Measurements from ENCODE around the gene GKAP1.

Gene GKAP1

DNA sequence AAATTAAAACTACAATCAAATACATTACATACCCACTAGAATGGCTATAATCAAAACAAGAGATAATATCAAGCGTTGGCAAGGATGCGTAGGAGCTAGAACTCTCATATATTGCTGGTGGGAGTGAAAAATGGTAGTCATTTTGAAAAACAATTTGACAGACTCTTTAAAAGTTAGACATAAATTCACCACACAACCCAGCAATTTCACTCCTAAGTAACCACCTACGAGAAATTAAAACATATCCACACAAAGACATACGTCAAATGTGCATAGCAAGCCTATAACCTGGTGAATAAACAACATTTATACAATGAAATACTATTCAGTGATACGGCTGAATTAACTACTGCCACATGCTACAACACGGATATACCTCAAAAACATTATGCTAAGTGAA is 44.7 kb downstream of the GKAP1 start:
- Histone ChIP-seq H3K4me1 (ENCODE audit: low read length) (no peaks in the 10 kb centered on the region), H3K4me2 (ENCODE audit: low read depth, low read length) (no peak overlapping the region), H3K9me3 (replicated peaks; ENCODE audit: insufficient read depth, low read length) (no peaks in the 10 kb centered on the region), H2AFZ (ENCODE audit: low read length) (no peak overlapping the region), H3K4me3 (ENCODE audit: low read length) (no peak overlapping the region), H3K36me3 (replicated peaks; ENCODE audit: insufficient read depth, low read length) (no peaks in the 10 kb centered on the region), H3K27me3 (replicated peaks; ENCODE audit: insufficient read depth, low read length) (no peaks in the 10 kb centered on the region), H3K9ac (ENCODE audit: low read length) (no peak overlapping the region), H3K9me2 (replicated peaks; ENCODE audit: insufficient read depth, low read length) (no peaks in the 10 kb centered on the region), H3K27ac (ENCODE audit: low read length) (no peak overlapping the region), H3K79me2 (ENCODE audit: low read length) (no peaks in the 10 kb centered on the region), H3F3A (ENCODE audit: insufficient read depth, low read length) (no peaks in the 10 kb centered on the region), H4K20me1 (ENCODE audit: insufficient read depth, low read length) (no peaks in the 10 kb centered on the region)
- no peak for TF ChIP-seq EZH2phosphoT487 (IDR thresholded peaks at IDR 0.05; ENCODE audit: low read length)
- TF ChIP-seq, protein P1, sequence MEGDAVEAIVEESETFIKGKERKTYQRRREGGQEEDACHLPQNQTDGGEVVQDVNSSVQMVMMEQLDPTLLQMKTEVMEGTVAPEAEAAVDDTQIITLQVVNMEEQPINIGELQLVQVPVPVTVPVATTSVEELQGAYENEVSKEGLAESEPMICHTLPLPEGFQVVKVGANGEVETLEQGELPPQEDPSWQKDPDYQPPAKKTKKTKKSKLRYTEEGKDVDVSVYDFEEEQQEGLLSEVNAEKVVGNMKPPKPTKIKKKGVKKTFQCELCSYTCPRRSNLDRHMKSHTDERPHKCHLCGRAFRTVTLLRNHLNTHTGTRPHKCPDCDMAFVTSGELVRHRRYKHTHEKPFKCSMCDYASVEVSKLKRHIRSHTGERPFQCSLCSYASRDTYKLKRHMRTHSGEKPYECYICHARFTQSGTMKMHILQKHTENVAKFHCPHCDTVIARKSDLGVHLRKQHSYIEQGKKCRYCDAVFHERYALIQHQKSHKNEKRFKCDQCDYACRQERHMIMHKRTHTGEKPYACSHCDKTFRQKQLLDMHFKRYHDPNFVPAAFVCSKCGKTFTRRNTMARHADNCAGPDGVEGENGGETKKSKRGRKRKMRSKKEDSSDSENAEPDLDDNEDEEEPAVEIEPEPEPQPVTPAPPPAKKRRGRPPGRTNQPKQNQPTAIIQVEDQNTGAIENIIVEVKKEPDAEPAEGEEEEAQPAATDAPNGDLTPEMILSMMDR (IDR thresholded peaks at IDR 0.05; ENCODE audit: low read length): no peak
- no peak for TF ChIP-seq EZH2 (optimal IDR thresholded peaks at IDR 0.05; ENCODE audit: low read depth, low read length)
- DNase-seq: no peak

- H3K9me2 ChIP-seq (replicated peaks; ENCODE audit: insufficient read depth, low read length): no peaks in the 10 kb centered on the region
- no peaks in the 10 kb centered on the region for H4K20me1 ChIP-seq (ENCODE audit: insufficient read depth, low read length)
- H3K9me3 ChIP-seq (replicated peaks; ENCODE audit: insufficient read depth, low read length): no peaks in the 10 kb centered on the region
- TF ChIP-seq EZH2 (optimal IDR thresholded peaks at IDR 0.05; ENCODE audit: low read depth, low read length) (no peak), EZH2phosphoT487 (IDR thresholded peaks at IDR 0.05; ENCODE audit: low read length) (no peak)
- TF ChIP-seq, protein P1 (IDR thresholded peaks at IDR 0.05; ENCODE audit: low read length): no peak
- H3K79me2 ChIP-seq (ENCODE audit: low read length): no peaks in the 10 kb centered on the region
- no peaks in the 10 kb centered on the region for H3K27me3 ChIP-seq (replicated peaks; ENCODE audit: insufficient read depth, low read length)
- no peak overlapping the region for H2AFZ ChIP-seq (ENCODE audit: low read length)
- no peaks in the 10 kb centered on the region for H3K4me1 ChIP-seq (ENCODE audit: low read length)
- no peak overlapping the region for H3K27ac ChIP-seq (ENCODE audit: low read length)
- no peaks in the 10 kb centered on the region for H3K36me3 ChIP-seq (replicated peaks; ENCODE audit: insufficient read depth, low read length)
- no peak overlapping the region for H3K4me3 ChIP-seq (ENCODE audit: low read length)
- H3K4me2 ChIP-seq (ENCODE audit: low read depth, low read length): no peak overlapping the region
- H3K9ac ChIP-seq (ENCODE audit: low read length): no peak overlapping the region
- H3F3A ChIP-seq (ENCODE audit: insufficient read depth, low read length): no peaks in the 10 kb centered on the region
- no peak for DNase-seq
Measured at GRCh38 chr9:83765376-83765775, 52.2 kb downstream of the GKAP1 start.

- H3K4me2 ChIP-seq (ENCODE audit: low read depth, low read length): no peak overlapping the region
- DNase-seq: peak; percentile 23
Measured at GRCh38 chr9:83754383-83754977, 63.1 kb downstream of the GKAP1 start.

More at GRCh38 chr9:83754383-83754977, 63.1 kb downstream of the GKAP1 start:
- no peak for TF ChIP-seq EZH2 (optimal IDR thresholded peaks at IDR 0.05; ENCODE audit: low read depth, low read length)
- TF ChIP-seq EZH2phosphoT487 (IDR thresholded peaks at IDR 0.05; ENCODE audit: low read length): no peak
- TF ChIP-seq, protein P1 (IDR thresholded peaks at IDR 0.05; ENCODE audit: low read length): no peak
- Histone ChIP-seq H3K36me3 (replicated peaks; ENCODE audit: insufficient read depth, low read length) (no peaks in the 10 kb centered on the region), H3K27me3 (replicated peaks; ENCODE audit: insufficient read depth, low read length) (no peaks in the 10 kb centered on the region), H3F3A (ENCODE audit: insufficient read depth, low read length) (no peaks in the 10 kb centered on the region), H3K4me3 (ENCODE audit: low read length) (no peak overlapping the region), H2AFZ (ENCODE audit: low read length) (no peak overlapping the region), H4K20me1 (ENCODE audit: insufficient read depth, low read length) (no peaks in the 10 kb centered on the region), H3K27ac (ENCODE audit: low read length) (peak overlapping the region; percentile 0; the same call in 1 of the 2 replicates), H3K9me3 (replicated peaks; ENCODE audit: insufficient read depth, low read length) (no peaks in the 10 kb centered on the region), H3K9ac (ENCODE audit: low read length) (no peak overlapping the region), H3K79me2 (ENCODE audit: low read length) (no peaks in the 10 kb centered on the region), H3K4me1 (ENCODE audit: low read length) (peaks cover 6% of the 10 kb centered on the region), H3K9me2 (replicated peaks; ENCODE audit: insufficient read depth, low read length) (no peaks in the 10 kb centered on the region)

Data from MM.1S (cell line).